ENCODE results near the gene RNF207. TPM values are rescaled to one million over a fixed set of nuclear protein-coding genes. Genes with fewer than 3 reads are reported as not detected.
A peak's percentile ranks its signal among the peaks of the same experiment; 100 is the strongest.

Gene RNF207
- total and polyA plus RNA-seq, 2 of the 4 experiments (the other 2 are of a cell fraction) = 2.7 to 17.2 TPM

DNA sequence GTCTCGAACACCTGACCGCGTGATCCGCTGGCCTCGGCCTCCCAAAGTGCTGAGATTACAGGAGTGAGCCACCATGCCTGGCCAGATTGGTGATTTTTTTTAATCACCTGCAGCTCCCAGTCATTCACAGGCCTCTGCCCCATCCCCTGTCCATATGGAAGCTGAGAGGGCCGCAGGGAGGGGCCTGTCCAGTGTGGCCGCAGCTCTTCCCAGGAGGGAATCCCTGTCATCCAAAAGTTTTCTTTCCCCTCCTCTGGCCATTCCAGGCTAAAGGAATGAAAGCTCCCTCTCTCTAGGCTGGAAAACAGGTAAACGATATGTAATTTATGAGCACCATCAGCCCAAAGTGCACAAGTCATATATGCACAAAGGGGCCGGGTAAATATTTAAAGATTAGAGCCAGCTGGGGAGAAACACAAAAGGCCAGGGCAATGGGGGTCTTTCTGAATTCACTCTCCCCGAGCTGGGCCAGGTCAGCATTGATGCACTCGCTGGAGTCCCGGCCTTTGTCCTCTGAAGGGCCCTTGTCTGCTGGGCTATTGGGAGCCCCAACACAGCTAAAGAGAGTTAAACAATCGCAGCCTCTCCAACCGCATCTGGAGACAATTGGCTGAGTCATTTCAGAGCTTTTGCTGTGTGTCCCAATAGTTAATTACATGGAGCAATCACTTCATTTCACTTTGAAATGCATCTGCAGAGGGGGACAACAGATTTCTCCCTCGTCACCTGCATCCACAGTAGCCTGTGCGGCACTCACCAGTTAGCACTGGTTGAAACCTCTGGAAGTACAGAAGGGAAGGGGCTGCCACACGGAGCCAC, 34.2 kb downstream of the RNF207 start:
- no peak overlapping the region for H3K23ac ChIP-seq (ENCODE audit: low read depth, low read length)
- WGBS, 2 experiments (ENCODE audit: extremely low coverage in 2 of 2, insufficient read length in 1 of 2) = 55% methylated on average over 5 of the region's 17 CpGs; no CpG with 5 or more reads in 1 of the 2 experiments
- dilution Hi-C loops (cut with HindIII; ENCODE audit: low sequenced_read_pairs, unreplicated experiment) = no loop called here
- H3K18ac ChIP-seq (ENCODE audit: low read depth, low read length) = no peak overlapping the region
- ATAC-seq (ENCODE audit: low read depth) (no peak), DNase-seq (peak; percentile 36)
- no peak overlapping the region for H2AK5ac ChIP-seq (ENCODE audit: low read depth, low read length)
- CTCF ChIA-PET = no interaction called here
- intact Hi-C loops (cut with micrococcal nuclease) = no loop called here
- H2AFZ ChIP-seq (replicated peaks; ENCODE audit: low read length, poor library complexity) = no peak overlapping the region
- H3K36me3 ChIP-seq (ENCODE audit: control insufficient read depth, insufficient read depth, low read length) = no peaks in the 10 kb centered on the region
- no peak overlapping the region for H2BK15ac ChIP-seq (ENCODE audit: low read depth, low read length)
- no peaks in the 10 kb centered on the region for H3K9me3 ChIP-seq (ENCODE audit: control insufficient read depth, insufficient read depth, low read length)
- H2BK5ac ChIP-seq (ENCODE audit: low read depth, low read length, poor library complexity, severe bottlenecking) = no peak overlapping the region
- in situ Hi-C loops (cut with MboI; ENCODE audit: low sequenced_read_pairs) = no loop called here
- no peak overlapping the region for H3K56ac ChIP-seq (ENCODE audit: extremely low read depth, insufficient read depth, low read length)
- no peaks in the 10 kb centered on the region for H3K9me1 ChIP-seq (ENCODE audit: insufficient read depth, low read length)
- BruUV-seq (replicated peaks) = no TSS peak
- H3K4me2 ChIP-seq (ENCODE audit: low read depth, low read length) = no peak overlapping the region
- no peak overlapping the region for H3K27ac ChIP-seq (ENCODE audit: insufficient read depth, low read length)
- H2BK20ac ChIP-seq (ENCODE audit: low read depth, low read length) = no peak overlapping the region
- H2BK120ac ChIP-seq (ENCODE audit: low read depth, low read length) = no peak overlapping the region
- H3K27me3 ChIP-seq (ENCODE audit: control insufficient read depth, insufficient read depth, low read length) = peaks cover 53% of the 10 kb centered on the region
- H3K4me3 ChIP-seq (ENCODE audit: insufficient read depth, low read depth, low read length) = no peak overlapping the region
- H3K14ac ChIP-seq (replicated peaks; ENCODE audit: low read depth, low read length) = no peak overlapping the region
- H3K9ac ChIP-seq (ENCODE audit: low read depth, low read length) = no peak overlapping the region
- POLR2A ChIA-PET (ENCODE audit: unreplicated experiment) = no interaction called here
- H4K5ac ChIP-seq (ENCODE audit: low read depth, low read length) = no peak overlapping the region
- TF ChIP-seq RAD21 (IDR thresholded peaks at IDR 0.05; ENCODE audit: low read length) = no peak
- TF ChIP-seq, protein P1, sequence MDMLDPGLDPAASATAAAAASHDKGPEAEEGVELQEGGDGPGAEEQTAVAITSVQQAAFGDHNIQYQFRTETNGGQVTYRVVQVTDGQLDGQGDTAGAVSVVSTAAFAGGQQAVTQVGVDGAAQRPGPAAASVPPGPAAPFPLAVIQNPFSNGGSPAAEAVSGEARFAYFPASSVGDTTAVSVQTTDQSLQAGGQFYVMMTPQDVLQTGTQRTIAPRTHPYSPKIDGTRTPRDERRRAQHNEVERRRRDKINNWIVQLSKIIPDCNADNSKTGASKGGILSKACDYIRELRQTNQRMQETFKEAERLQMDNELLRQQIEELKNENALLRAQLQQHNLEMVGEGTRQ (IDR thresholded peaks at IDR 0.05; ENCODE audit: low read depth, low read length) = no peak
- TF ChIP-seq CEBPB (IDR thresholded peaks at IDR 0.05; ENCODE audit: low read depth, low read length) = peak; percentile 50
- no peak for TF ChIP-seq POLR2A (IDR thresholded peaks at IDR 0.05; ENCODE audit: low read depth, low read length)
- no peak for TF ChIP-seq CHD1 (IDR thresholded peaks at IDR 0.05; ENCODE audit: low read depth, low read length)
- TF ChIP-seq NFE2L2 (IDR thresholded peaks at IDR 0.05; ENCODE audit: low read depth, low read length) = peak; percentile 12; the same call in 1 of the 2 replicates
- 0 out of 2 replicates have a peak, but pooled peaks have one; percentile 9 for TF ChIP-seq FOS (IDR thresholded peaks at IDR 0.05; ENCODE audit: low read depth, low read length)
- TF ChIP-seq, protein P2, sequence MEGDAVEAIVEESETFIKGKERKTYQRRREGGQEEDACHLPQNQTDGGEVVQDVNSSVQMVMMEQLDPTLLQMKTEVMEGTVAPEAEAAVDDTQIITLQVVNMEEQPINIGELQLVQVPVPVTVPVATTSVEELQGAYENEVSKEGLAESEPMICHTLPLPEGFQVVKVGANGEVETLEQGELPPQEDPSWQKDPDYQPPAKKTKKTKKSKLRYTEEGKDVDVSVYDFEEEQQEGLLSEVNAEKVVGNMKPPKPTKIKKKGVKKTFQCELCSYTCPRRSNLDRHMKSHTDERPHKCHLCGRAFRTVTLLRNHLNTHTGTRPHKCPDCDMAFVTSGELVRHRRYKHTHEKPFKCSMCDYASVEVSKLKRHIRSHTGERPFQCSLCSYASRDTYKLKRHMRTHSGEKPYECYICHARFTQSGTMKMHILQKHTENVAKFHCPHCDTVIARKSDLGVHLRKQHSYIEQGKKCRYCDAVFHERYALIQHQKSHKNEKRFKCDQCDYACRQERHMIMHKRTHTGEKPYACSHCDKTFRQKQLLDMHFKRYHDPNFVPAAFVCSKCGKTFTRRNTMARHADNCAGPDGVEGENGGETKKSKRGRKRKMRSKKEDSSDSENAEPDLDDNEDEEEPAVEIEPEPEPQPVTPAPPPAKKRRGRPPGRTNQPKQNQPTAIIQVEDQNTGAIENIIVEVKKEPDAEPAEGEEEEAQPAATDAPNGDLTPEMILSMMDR (conservative IDR thresholded peaks at IDR 0.05; ENCODE audit: low read depth, low read length) = no peak
- TF ChIP-seq MAZ (IDR thresholded peaks at IDR 0.05; ENCODE audit: borderline replicate concordance, low read depth, low read length) = no peak
- no peak for TF ChIP-seq RCOR1 (IDR thresholded peaks at IDR 0.05; ENCODE audit: insufficient replicate concordance, low read length)
- H3K4me1 ChIP-seq (ENCODE audit: control insufficient read depth, insufficient read depth, low read length) = no peaks in the 10 kb centered on the region
- H4K91ac ChIP-seq (ENCODE audit: insufficient read depth, low read depth, low read length) = no peak overlapping the region
- no peaks in the 10 kb centered on the region for H4K20me1 ChIP-seq (ENCODE audit: insufficient read depth, low read length)
- peaks cover 0 to 2% of the 10 kb centered on the region in 2 experiments; a peak in 2 of 4 replicates for H3K79me1 ChIP-seq (ENCODE audit: low read depth in 1 of 2, low read length in 2 of 2)
- H3K4ac ChIP-seq (ENCODE audit: low read depth, low read length) = no peak overlapping the region
- H4K8ac ChIP-seq (ENCODE audit: low read depth in 2 of 2, low read length in 2 of 2) = no peak overlapping the region
- no peak overlapping the region for H2AK9ac ChIP-seq (replicated peaks; ENCODE audit: low read depth, low read length, poor library complexity)
